COLO829 (cell line): Measurements from ENCODE around the gene SLC28A3.

ENCODE experiments used
- DNase-seq: peaks from one replicate; pipeline ENCODE4 v3.0.0; 2012; ENCODE audit warnings: low spot score

Gene SLC28A3

GRCh38 chr9:84297162-84297821 is 43.3 kb downstream of the SLC28A3 start:
- DNase-seq, result no peak

DNA sequence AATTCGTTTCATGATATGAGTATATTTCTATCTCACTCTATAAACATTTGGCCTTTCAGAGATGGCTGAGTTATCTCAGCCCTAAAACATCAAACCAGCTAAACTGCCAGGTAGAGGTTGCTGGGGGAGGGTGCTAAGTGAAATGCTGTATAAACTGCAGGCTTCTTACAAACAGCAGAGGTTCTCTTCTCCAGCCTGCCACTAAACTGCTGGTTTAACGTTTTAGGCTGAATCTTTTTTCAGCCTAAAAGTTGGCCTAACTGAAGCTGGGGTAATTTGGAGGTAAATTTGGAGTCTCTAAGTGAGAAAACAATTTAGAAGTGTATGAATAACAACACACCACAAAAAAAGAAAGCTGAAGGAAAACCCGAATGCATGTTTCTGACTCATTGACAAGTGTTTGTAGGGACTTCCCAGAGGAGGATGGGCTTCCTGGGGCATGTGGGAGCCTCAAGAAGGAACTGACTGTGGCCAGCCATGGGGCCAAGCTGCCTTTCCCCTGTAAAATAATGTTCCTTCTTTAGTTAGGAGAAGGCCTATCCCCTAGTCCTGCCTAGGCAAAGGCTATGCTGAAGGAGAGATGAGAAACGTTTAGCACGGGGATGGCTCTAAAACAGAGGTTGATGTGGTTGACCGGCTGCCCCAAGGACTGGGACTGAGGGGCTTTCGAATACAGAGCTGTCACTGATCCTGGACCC is 44.3 kb downstream of the SLC28A3 start:
- peak; percentile 24 for DNase-seq

- no peak for DNase-seq
Observed at GRCh38 chr9:84294241-84294950, 46.2 kb downstream of the SLC28A3 start.

- DNase-seq, result peak; percentile 24
Observed at GRCh38 chr9:84293001-84293798, 47.4 kb downstream of the SLC28A3 start.

GRCh38 chr9:84285381-84285780 is 55.2 kb downstream of the SLC28A3 start:
- no peak for DNase-seq

- DNase-seq, result no peak
Observed at GRCh38 chr9:84283946-84284345, 56.6 kb downstream of the SLC28A3 start.

- DNase-seq, result no peak
Observed at GRCh38 chr9:84278130-84278529, 62.4 kb downstream of the SLC28A3 start.

- no peak for DNase-seq
Observed at GRCh38 chr9:84277646-84278045, 62.9 kb downstream of the SLC28A3 start.

GRCh38 chr9:84276741-84277140 is 63.8 kb downstream of the SLC28A3 start:
- no peak for DNase-seq

GRCh38 chr9:84271921-84272556 is 68.5 kb downstream of the SLC28A3 start:
- no peak for DNase-seq

GRCh38 chr9:84271531-84271900 is 69.0 kb downstream of the SLC28A3 start:
- DNase-seq, result no peak

- no peak for DNase-seq
Observed at GRCh38 chr9:84270847-84271530, 69.6 kb downstream of the SLC28A3 start.

- no peak for DNase-seq
Observed at GRCh38 chr9:84266087-84266561, 74.4 kb downstream of the SLC28A3 start.

- DNase-seq, result no peak
Observed at GRCh38 chr9:84264307-84265029, 76.1 kb downstream of the SLC28A3 start.

- peak; percentile 81 for DNase-seq
Observed at GRCh38 chr9:84261070-84261746, 79.3 kb downstream of the SLC28A3 start.

DNA sequence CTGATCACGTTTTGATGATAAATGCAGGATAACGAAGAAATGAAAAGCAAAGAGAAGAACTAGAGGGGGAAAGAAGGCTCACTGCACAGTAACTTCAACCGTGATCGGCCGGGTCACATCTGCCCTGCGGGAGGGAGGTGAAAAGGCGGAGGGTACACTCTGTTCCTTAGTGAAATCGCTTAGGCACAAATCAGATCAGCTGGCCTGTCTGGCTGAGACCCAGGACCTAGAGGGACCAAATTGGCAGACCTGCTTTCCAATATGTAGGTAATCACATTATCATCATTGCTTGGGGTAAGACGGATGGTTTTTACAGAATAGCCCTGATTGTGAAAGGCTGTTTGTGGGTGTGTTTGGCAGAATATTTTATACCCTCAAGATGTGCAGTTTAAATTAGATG is 82.2 kb downstream of the SLC28A3 start:
- no peak for DNase-seq

DNA sequence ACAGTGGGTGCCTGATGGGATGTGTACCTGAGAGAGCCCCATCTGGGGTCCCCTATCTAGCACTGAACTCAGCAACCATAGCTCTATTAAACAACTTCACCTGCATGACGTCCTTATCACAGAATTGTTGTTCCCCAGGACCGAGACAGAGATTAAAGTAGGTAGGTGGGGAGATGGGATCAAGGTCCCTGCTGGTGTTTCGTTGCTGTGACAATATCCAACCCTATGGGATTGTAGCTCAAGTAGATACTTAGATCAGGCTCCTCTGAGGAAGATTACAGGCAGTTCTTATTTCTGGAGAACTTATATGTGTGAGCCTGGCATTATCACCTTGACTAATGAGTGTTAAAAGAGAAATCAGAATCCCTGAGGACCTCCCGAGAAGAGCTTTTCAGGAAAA is 84.9 kb downstream of the SLC28A3 start:
- no peak for DNase-seq

DNA sequence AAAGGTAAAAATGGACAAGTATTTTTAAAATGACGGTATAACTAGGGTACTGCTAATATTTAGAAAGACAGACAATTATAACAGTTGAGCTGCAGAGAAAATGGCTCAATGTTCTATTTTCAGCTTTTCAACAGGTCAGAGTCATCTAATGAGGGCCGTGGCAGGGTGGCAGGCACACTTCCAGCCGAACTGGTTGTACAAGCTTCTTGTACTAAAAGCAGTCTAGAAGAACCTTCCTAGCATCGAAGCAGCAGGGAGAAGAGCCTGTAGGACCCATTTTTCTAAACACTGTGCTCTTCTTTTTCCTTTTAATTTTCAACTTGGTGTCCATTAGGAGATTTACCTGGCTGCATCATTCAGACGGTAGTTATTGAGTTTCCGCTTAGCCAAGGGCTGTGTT is 85.6 kb downstream of the SLC28A3 start:
- DNase-seq, result no peak

GRCh38 chr9:84251921-84252320 is 88.6 kb downstream of the SLC28A3 start:
- no peak for DNase-seq

GRCh38 chr9:84241817-84242373 is 98.7 kb downstream of the SLC28A3 start:
- DNase-seq, result no peak
